NB4 (cell line): ENCODE measurements around the gene INSIG1.

Source experiments
- CTCF ChIP-seq: IDR thresholded peaks from one replicate; pipeline ENCODE4 v1.5.1; 2012; ENCODE audit warnings: low read depth, low read length
- MAX ChIP-seq: IDR thresholded peaks from 2 replicates; pipeline ENCODE4 v1.6.1; 2011; ENCODE audit warnings: low read depth, low read length
- MYC ChIP-seq: IDR thresholded peaks from 2 replicates; pipeline ENCODE4 v1.6.1; 2011; ENCODE audit warnings: low read depth, low read length
- POLR2A ChIP-seq: IDR thresholded peaks from 2 replicates; pipeline ENCODE4 v1.6.1; 2011; ENCODE audit warnings: mild to moderate bottlenecking; ENCODE audit not compliant: insufficient read length; ENCODE audit errors: extremely low read depth

GRCh38 chr7:155345490-155345889, 47.8 kb downstream of the INSIG1 start:
- no peak for TF ChIP-seq POLR2A
- TF ChIP-seq CTCF: no peak
- no peak for TF ChIP-seq MAX
- TF ChIP-seq MYC: no peak
